DOHH2 (cell line): ENCODE results near the gene ADAMTS7.
"Not testable (repeated sequence)": the region's sequence is repeated elsewhere in the genome, so short reads cannot be mapped to it uniquely, and the experiment has no call there.

Experiments used
- H3F3A ChIP-seq: fragments of 200-600 bp; sonication (generic), shearing (Covaris generic); 2 replicates; pipeline ENCODE4 v1.6.0; 2016; ENCODE audit warnings: antibody characterized with exemption, mild to moderate bottlenecking; ENCODE audit not compliant: control insufficient read depth, insufficient read depth
- H3K27ac ChIP-seq: fragments of 200-600 bp; sonication (generic); 2 replicates; pipeline ENCODE4 v1.5.1; 2014; ENCODE audit warnings: low read depth, mild to moderate bottlenecking, low read length, moderate library complexity
- H3K27me3 ChIP-seq: fragments of 200-600 bp; sonication (generic); 2 replicates; pipeline ENCODE4 v1.6.1; 2014; ENCODE audit warnings: mild to moderate bottlenecking, low read length, mixed read lengths; ENCODE audit not compliant: control insufficient read depth
- H3K36me3 ChIP-seq: fragments of 200-600 bp; sonication (generic); 2 replicates; pipeline ENCODE4 v1.6.1; 2014; ENCODE audit warnings: mild to moderate bottlenecking, low read length, moderate library complexity, mixed read lengths; ENCODE audit not compliant: control insufficient read depth
- H3K4me1 ChIP-seq: fragments of 200-600 bp; sonication (generic); 2 replicates; pipeline ENCODE4 v1.6.1; 2014; ENCODE audit warnings: mild to moderate bottlenecking, low read length, mixed read lengths; ENCODE audit not compliant: control insufficient read depth
- H3K4me2 ChIP-seq: fragments of 200-600 bp; sonication (generic); 2 replicates; pipeline ENCODE4 v1.6.0; 2014; ENCODE audit warnings: mild to moderate bottlenecking, low read length, moderate library complexity
- H3K4me3 ChIP-seq: fragments of 200-600 bp; sonication (generic); 2 replicates; pipeline ENCODE4 v1.5.1; 2014; ENCODE audit warnings: mild to moderate bottlenecking, low read length, mixed read lengths
- H3K79me2 ChIP-seq: fragments of 200-600 bp; sonication (generic); 2 replicates; pipeline ENCODE4 v1.6.1; 2014; ENCODE audit warnings: mild to moderate bottlenecking, low read length, mixed read lengths; ENCODE audit not compliant: control insufficient read depth
- H3K9me2 ChIP-seq: fragments of 200-600 bp; sonication (generic); replicated peaks from 2 replicates; pipeline ENCODE4 v1.6.1; 2014; ENCODE audit warnings: mild to moderate bottlenecking, low read length, mixed read lengths; ENCODE audit not compliant: control insufficient read depth
- H3K9me3 ChIP-seq: fragments of 200-600 bp; sonication (generic); 2 replicates; pipeline ENCODE4 v1.6.1; 2014; ENCODE audit warnings: antibody characterized with exemption, low read length, mixed read lengths; ENCODE audit not compliant: control insufficient read depth, insufficient read depth
- H4K20me1 ChIP-seq: fragments of 200-600 bp; sonication (generic); 2 replicates; pipeline ENCODE4 v1.6.0; 2014; ENCODE audit warnings: low read depth, mild to moderate bottlenecking, antibody characterized with exemption, low read length, moderate library complexity; ENCODE audit not compliant: control insufficient read depth, insufficient read depth
- EZH2phosphoT487 ChIP-seq: fragments of 200-600 bp; sonication (generic); IDR thresholded peaks from 2 replicates; pipeline ENCODE4 v1.6.1; 2017; ENCODE audit warnings: borderline replicate concordance, mild to moderate bottlenecking, antibody characterized with exemption, low read length, moderate library complexity, mixed read lengths
- TF ChIP-seq, protein P1 (sequence below): fragments of 200-600 bp; sonication (generic); IDR thresholded peaks from one replicate; pipeline ENCODE4 v1.5.1; 2014; ENCODE audit warnings: antibody characterized with exemption, mild to moderate bottlenecking, low read depth, low read length; ENCODE audit not compliant: poor library complexity, severe bottlenecking

Gene ADAMTS7

DNA sequence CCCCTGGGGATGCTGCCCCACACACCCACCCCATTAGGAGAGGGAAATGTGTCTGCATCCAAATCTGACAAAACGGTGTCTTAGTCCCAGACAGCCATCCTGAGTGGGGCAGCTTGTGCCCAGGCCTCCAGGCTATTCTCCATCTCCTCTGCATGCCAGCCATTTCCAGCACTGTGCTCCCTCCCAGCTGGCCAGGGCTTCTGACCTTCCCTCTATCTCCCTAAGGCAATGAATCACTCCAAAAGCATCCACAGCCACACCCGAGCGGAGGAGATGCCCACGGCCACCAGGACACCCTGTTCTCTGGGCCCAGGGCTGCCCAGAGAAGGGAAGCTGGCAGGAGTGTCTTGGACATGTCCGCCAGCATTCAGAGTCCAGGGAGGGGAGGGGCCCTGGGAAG, 12.9 kb downstream of the ADAMTS7 start:
- not testable (repeated sequence) for H3K4me1 ChIP-seq, H3K27me3 ChIP-seq, H3K79me2 ChIP-seq, H3K27ac ChIP-seq, H4K20me1 ChIP-seq, H3F3A ChIP-seq, H3K9me3 ChIP-seq, H3K4me3 ChIP-seq, H3K9me2 ChIP-seq, H3K4me2 ChIP-seq, H3K36me3 ChIP-seq

DNA sequence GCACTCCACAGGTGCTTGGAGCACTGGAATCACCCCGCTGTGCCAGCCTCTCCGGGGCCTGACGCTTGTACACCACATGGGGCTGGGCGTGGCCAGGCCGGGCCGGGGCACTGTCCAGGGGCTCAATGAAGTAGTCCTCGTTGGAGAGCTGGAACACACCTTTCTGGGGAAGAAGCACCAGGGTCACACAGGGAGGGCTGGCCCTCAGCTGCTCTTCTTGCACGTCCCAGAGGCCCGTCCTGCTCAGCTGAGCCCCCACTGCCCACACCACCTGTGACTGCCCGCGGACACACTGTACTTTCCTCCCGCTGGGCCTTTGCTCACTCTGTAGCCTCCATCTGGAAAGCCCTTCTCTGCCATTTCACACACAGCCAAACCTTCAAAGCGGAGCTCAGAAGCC, 13.3 kb downstream of the ADAMTS7 start:
- Histone ChIP-seq H3K27me3 (no peaks in the 10 kb centered on the region), H3K9me3 (no peaks in the 10 kb centered on the region), H3K9me2 (no peaks in the 10 kb centered on the region), H3K36me3 (no peaks in the 10 kb centered on the region), H3K27ac (no peak overlapping the region), H3K4me2 (no peak overlapping the region), H3K4me3 (no peak overlapping the region), H3K79me2 (no peaks in the 10 kb centered on the region), H4K20me1 (no peaks in the 10 kb centered on the region), H3K4me1 (no peaks in the 10 kb centered on the region), H3F3A (no peaks in the 10 kb centered on the region)
- TF ChIP-seq EZH2phosphoT487 = no peak
- TF ChIP-seq, protein P1, sequence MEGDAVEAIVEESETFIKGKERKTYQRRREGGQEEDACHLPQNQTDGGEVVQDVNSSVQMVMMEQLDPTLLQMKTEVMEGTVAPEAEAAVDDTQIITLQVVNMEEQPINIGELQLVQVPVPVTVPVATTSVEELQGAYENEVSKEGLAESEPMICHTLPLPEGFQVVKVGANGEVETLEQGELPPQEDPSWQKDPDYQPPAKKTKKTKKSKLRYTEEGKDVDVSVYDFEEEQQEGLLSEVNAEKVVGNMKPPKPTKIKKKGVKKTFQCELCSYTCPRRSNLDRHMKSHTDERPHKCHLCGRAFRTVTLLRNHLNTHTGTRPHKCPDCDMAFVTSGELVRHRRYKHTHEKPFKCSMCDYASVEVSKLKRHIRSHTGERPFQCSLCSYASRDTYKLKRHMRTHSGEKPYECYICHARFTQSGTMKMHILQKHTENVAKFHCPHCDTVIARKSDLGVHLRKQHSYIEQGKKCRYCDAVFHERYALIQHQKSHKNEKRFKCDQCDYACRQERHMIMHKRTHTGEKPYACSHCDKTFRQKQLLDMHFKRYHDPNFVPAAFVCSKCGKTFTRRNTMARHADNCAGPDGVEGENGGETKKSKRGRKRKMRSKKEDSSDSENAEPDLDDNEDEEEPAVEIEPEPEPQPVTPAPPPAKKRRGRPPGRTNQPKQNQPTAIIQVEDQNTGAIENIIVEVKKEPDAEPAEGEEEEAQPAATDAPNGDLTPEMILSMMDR = no peak

DNA sequence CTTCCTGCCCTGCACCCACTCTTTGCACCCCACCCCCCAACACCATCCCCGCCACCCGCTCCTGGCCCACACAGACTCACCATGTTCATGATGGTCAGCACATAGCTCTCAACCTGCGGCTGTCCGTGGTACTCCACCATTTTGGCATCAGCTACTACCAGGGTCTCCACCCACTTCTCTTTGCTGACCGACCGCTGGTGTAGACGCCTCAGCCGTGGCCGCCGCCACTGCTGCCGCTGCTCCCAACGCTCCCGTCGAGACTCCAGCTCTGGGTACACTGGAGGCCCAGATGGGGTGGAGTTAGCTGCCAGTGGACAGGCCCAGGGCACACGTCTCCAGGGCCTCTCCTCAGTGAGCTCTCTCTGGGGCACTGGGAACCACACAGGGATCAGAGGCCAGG, 14.8 kb downstream of the ADAMTS7 start:
- Histone ChIP-seq H3K4me3 (no peak overlapping the region), H3K79me2 (no peaks in the 10 kb centered on the region), H3F3A (no peaks in the 10 kb centered on the region), H4K20me1 (no peaks in the 10 kb centered on the region), H3K9me3 (no peaks in the 10 kb centered on the region), H3K9me2 (no peaks in the 10 kb centered on the region), H3K4me2 (no peak overlapping the region), H3K4me1 (no peaks in the 10 kb centered on the region), H3K27ac (no peak overlapping the region), H3K27me3 (no peaks in the 10 kb centered on the region), H3K36me3 (no peaks in the 10 kb centered on the region)
- TF ChIP-seq, protein P1 = no peak
- no peak for TF ChIP-seq EZH2phosphoT487

DNA sequence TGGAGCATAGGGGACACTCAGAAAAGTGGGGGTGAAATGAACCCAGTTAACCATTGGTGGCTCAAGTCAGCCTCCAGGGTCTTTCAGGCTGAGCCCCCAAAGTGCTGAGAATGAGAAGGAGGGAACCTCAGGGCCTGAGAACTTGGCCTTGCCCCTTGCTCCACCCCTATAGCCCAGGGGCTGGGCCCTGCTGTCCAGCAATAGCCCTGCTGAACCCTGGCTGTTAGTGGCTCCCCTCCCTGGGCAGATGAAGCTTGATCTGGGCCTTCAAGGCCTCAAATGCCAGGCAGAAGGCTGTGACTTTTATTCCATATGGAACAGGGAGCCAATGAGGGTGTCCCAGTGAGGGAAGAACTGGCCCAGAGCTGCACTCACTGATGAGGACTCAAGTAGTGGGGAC, 16.2 kb downstream of the ADAMTS7 start:
- TF ChIP-seq EZH2phosphoT487 = no peak
- TF ChIP-seq, protein P1 = no peak

DNA sequence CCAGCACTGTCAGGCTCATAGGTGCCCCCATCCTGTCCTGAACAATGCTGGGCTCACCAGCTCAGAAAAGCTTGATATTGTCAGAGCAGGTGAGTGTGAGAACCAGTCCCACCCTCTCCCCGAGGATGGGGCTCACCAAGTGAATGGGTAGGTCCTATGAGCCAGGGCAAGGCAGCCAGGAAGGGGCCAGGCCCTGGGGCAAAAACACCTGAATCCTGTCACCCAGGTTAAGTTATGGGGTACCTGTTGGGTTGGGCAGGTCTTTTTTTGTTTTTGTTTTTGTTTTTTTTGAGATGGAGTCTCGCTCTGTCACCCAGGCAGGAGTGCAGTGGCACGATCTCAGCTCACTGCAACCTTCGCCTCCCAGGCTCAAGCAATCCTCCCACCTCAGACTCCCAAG, 16.8 kb downstream of the ADAMTS7 start:
- H3K79me2 ChIP-seq, H4K20me1 ChIP-seq, H3K36me3 ChIP-seq, H3K27me3 ChIP-seq, H3K9me3 ChIP-seq, H3K4me3 ChIP-seq, H3K4me2 ChIP-seq, H3K27ac ChIP-seq, H3F3A ChIP-seq, H3K4me1 ChIP-seq, H3K9me2 ChIP-seq: not testable (repeated sequence)

More for the DNA sequence above, 16.2 kb downstream of the ADAMTS7 start:
- Histone ChIP-seq H3K4me3 (no peak overlapping the region), H3K27ac (no peak overlapping the region), H3F3A (no peaks in the 10 kb centered on the region), H3K27me3 (no peaks in the 10 kb centered on the region), H3K9me3 (no peaks in the 10 kb centered on the region), H3K4me2 (no peak overlapping the region), H3K4me1 (no peaks in the 10 kb centered on the region), H4K20me1 (no peaks in the 10 kb centered on the region), H3K79me2 (no peaks in the 10 kb centered on the region), H3K9me2 (no peaks in the 10 kb centered on the region), H3K36me3 (no peaks in the 10 kb centered on the region)
